SU-DHL-6 (cell line): ENCODE results near the gene FGD4.

Experiments
- H2AFZ ChIP-seq: fragments of 200-600 bp; sonication (generic); 2 replicates; pipeline ENCODE4 v1.6.1; 2014; ENCODE audit warnings: low read depth, mild to moderate bottlenecking, moderate library complexity, mixed read lengths, antibody characterized with exemption, low read length; ENCODE audit not compliant: severe bottlenecking
- H3F3A ChIP-seq: fragments of 200-600 bp; shearing (Covaris generic); 2 replicates; pipeline ENCODE4 v1.6.0; 2016; ENCODE audit warnings: antibody characterized with exemption, mild to moderate bottlenecking; ENCODE audit not compliant: insufficient read depth
- H3K27ac ChIP-seq: fragments of 200-600 bp; sonication (generic); 2 replicates; pipeline ENCODE4 v1.5.1; 2016; ENCODE audit warnings: low read depth, mild to moderate bottlenecking, low read length, moderate library complexity, mixed read lengths
- H3K27me3 ChIP-seq: fragments of 200-600 bp; sonication (generic), shearing (Covaris generic); 2 replicates; pipeline ENCODE4 v1.6.0; 2014; ENCODE audit warnings: mild to moderate bottlenecking, low read length
- H3K36me3 ChIP-seq: fragments of 200-600 bp; sonication (generic); 2 replicates; pipeline ENCODE4 v1.6.1; 2014; ENCODE audit warnings: mild to moderate bottlenecking, low read length, mixed read lengths
- H3K4me2 ChIP-seq: fragments of 300-600, 200-600 bp; shearing (Covaris generic), sonication (generic); 2 replicates; pipeline ENCODE4 v1.6.0; 2014; ENCODE audit warnings: low read length, low read depth, mild to moderate bottlenecking; ENCODE audit not compliant: poor library complexity, severe bottlenecking
- H3K4me3 ChIP-seq: fragments of 200-600 bp; sonication (generic); 2 replicates; pipeline ENCODE4 v1.5.1; 2014; ENCODE audit warnings: antibody characterized with exemption, low read length, mild to moderate bottlenecking, mixed read lengths; ENCODE audit not compliant: insufficient read depth, poor library complexity, severe bottlenecking
- H3K79me2 ChIP-seq: fragments of 200-600 bp; sonication (generic); 2 replicates; pipeline ENCODE4 v1.6.1; 2014; ENCODE audit warnings: mild to moderate bottlenecking, low read length, moderate library complexity; ENCODE audit not compliant: insufficient read depth
- H3K9ac ChIP-seq: fragments of 200-600 bp; sonication (generic); 2 replicates; pipeline ENCODE4 v1.7.0; 2014; ENCODE audit warnings: mild to moderate bottlenecking, low read length
- H3K9me2 ChIP-seq: fragments of 200-600 bp; sonication (generic); replicated peaks from 2 replicates; pipeline ENCODE4 v1.6.1; 2014; ENCODE audit warnings: low read length; ENCODE audit not compliant: insufficient read depth
- H3K9me3 ChIP-seq: fragments of 200-600 bp; sonication (generic); 2 replicates; pipeline ENCODE4 v1.6.1; 2014; ENCODE audit warnings: low read length, mixed read lengths; ENCODE audit not compliant: insufficient read depth
- H4K20me1 ChIP-seq: fragments of 200-600 bp; sonication (generic); 2 replicates; pipeline ENCODE4 v1.6.1; 2014; ENCODE audit warnings: low read depth, mild to moderate bottlenecking, antibody characterized with exemption, low read length, moderate library complexity, mixed read lengths
- EZH2phosphoT487 ChIP-seq: fragments of 200-600 bp; sonication (generic), shearing (Covaris generic); conservative IDR thresholded peaks from 2 replicates; pipeline ENCODE4 v1.6.1; 2018; ENCODE audit warnings: mild to moderate bottlenecking, antibody characterized with exemption, low read length, moderate library complexity, mixed read lengths
- TF ChIP-seq, protein P1 (sequence below): fragments of 200-600 bp; sonication (generic); IDR thresholded peaks from one replicate; pipeline ENCODE4 v1.5.1; 2017; ENCODE audit warnings: antibody characterized with exemption, mild to moderate bottlenecking, low read length, moderate library complexity; ENCODE audit not compliant: insufficient read depth, poor library complexity, severe bottlenecking

FGD4 gene

DNA sequence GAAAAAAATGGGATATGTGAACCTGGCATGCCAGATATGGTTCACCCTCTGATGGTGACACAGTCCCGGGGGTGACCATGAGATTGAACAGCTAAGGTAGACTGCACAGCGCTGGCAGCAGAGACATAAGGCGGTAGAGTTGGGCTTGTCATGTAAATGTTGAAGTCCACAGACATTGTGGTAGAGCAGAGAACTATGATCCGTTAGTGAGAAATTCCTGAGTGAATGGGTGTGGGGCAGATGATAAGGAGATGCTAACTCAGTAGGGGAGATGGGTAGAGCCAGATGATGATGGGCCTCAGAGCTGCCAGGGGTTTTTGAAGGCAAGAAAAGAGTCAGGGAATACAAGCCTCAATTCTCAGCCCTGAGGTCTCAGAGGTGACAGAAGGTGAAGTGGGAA lies 228.6 kb downstream of the FGD4 start:
- H3F3A ChIP-seq: no peaks in the 10 kb centered on the region
- TF ChIP-seq, protein P1, sequence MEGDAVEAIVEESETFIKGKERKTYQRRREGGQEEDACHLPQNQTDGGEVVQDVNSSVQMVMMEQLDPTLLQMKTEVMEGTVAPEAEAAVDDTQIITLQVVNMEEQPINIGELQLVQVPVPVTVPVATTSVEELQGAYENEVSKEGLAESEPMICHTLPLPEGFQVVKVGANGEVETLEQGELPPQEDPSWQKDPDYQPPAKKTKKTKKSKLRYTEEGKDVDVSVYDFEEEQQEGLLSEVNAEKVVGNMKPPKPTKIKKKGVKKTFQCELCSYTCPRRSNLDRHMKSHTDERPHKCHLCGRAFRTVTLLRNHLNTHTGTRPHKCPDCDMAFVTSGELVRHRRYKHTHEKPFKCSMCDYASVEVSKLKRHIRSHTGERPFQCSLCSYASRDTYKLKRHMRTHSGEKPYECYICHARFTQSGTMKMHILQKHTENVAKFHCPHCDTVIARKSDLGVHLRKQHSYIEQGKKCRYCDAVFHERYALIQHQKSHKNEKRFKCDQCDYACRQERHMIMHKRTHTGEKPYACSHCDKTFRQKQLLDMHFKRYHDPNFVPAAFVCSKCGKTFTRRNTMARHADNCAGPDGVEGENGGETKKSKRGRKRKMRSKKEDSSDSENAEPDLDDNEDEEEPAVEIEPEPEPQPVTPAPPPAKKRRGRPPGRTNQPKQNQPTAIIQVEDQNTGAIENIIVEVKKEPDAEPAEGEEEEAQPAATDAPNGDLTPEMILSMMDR: no peak
- no peak for TF ChIP-seq EZH2phosphoT487
- no peak overlapping the region for H3K27ac ChIP-seq
- H3K36me3 ChIP-seq: no peaks in the 10 kb centered on the region
- no peaks in the 10 kb centered on the region for H3K79me2 ChIP-seq
- H3K9me2 ChIP-seq: no peaks in the 10 kb centered on the region
- H3K9me3 ChIP-seq: no peaks in the 10 kb centered on the region
- no peak overlapping the region for H2AFZ ChIP-seq
- H4K20me1 ChIP-seq: no peaks in the 10 kb centered on the region
- H3K27me3 ChIP-seq: no peaks in the 10 kb centered on the region
- H3K9ac ChIP-seq: no peak overlapping the region
- no peak overlapping the region for H3K4me2 ChIP-seq
- no peak overlapping the region for H3K4me3 ChIP-seq

DNA sequence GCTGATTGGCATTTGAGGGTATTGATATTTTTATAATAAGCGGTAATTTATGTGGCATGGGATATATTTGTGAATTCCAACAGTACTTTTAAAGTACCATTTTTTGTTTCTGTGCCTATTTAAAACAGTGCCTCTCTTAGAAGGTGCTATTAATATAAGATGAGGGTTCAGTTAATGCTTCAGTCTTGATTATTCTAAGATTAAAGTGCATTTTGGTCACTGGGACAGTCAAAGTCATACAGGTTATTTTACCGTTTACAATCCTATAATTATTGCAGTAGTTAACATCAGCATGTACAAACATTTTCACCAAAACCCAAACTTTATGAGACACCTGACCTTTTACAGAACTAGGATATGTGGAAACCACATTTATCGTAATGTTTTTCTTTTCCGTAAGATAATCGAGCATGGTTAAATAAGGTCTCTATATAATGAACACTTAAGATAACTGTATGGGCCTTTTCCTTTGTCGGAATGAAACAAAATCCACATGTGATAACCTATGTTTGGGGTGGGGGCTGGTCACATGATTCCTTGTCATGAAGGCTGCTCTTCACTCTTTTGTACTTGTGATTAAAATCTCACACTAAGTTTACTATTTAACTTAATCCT lies 242.0 kb downstream of the FGD4 start:
- Histone ChIP-seq H3K4me2 (no peak overlapping the region), H3K9me2 (no peaks in the 10 kb centered on the region), H3K79me2 (no peaks in the 10 kb centered on the region), H3K4me3 (no peak overlapping the region), H3K9me3 (no peaks in the 10 kb centered on the region), H3F3A (no peaks in the 10 kb centered on the region), H3K27me3 (no peaks in the 10 kb centered on the region), H3K27ac (no peak overlapping the region), H2AFZ (no peak overlapping the region), H3K36me3 (no peaks in the 10 kb centered on the region), H4K20me1 (no peaks in the 10 kb centered on the region), H3K9ac (no peak overlapping the region)
- no peak for TF ChIP-seq EZH2phosphoT487
- TF ChIP-seq, protein P1: no peak

DNA sequence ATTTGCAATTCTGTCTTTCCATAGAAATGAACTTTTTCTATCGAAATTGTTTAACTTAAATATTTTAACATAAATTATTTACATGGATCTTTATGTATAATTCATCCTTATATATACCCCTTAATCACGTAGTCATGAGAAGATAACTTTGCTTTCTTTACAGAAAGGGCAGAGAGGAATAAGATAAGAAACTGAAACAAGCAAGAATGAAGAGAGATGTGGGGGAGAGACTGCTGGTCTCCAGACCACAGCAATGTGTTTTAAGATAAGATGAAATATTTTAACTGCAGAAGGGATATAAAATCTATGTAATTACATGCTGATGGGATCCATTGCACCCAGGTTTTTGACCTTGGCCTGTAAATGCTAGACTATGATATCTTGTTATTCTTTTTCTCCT lies 245.1 kb downstream of the FGD4 start:
- Histone ChIP-seq H3K4me3 (no peak overlapping the region), H3K9ac (no peak overlapping the region), H3K4me2 (no peak overlapping the region), H3F3A (no peaks in the 10 kb centered on the region), H3K27me3 (no peaks in the 10 kb centered on the region), H3K9me2 (no peaks in the 10 kb centered on the region), H3K79me2 (no peaks in the 10 kb centered on the region), H2AFZ (no peak overlapping the region), H3K27ac (no peak overlapping the region), H3K36me3 (no peaks in the 10 kb centered on the region), H4K20me1 (no peaks in the 10 kb centered on the region), H3K9me3 (no peaks in the 10 kb centered on the region)
- TF ChIP-seq, protein P1: no peak
- no peak for TF ChIP-seq EZH2phosphoT487
